GM19023 (cell line): ENCODE measurements around the gene NPTXR.
"Not testable (repeated sequence)": the region's sequence is repeated elsewhere in the genome, so short reads cannot be mapped to it uniquely, and the experiment has no call there.

Experiments
- ATAC-seq: cut with Tn5 transposase; IDR thresholded peaks from one replicate; pipeline ENCODE4 v1.9.1; 2021; ENCODE audit warnings: mild to moderate bottlenecking, moderate library complexity; ENCODE audit not compliant: unreplicated experiment

Gene NPTXR

DNA sequence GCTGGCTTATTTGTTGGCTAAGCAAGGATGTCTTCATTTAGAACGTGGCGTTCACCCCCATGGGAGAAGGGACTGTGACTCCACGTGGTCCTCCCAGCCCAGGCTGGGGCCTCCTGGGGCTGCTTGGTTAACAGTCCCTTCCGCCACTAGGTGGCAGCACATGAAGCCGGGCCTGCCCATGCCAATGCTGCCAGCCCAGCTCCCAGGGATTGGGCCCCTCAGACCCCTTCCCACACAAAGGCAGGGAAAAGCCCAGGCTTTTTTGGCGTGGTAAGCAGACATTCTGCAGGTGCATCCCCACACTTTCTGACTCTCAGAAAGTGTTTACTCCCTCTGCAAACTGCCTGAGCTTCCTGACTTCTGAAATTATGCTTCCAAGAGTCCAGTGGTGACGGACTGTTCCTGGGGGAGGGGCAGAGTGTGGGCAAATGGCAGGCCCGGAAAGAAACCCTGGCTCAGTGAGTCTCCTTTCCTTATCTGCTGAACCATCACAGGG lies 25.1 kb upstream of the NPTXR start:
- no peak for ATAC-seq

DNA sequence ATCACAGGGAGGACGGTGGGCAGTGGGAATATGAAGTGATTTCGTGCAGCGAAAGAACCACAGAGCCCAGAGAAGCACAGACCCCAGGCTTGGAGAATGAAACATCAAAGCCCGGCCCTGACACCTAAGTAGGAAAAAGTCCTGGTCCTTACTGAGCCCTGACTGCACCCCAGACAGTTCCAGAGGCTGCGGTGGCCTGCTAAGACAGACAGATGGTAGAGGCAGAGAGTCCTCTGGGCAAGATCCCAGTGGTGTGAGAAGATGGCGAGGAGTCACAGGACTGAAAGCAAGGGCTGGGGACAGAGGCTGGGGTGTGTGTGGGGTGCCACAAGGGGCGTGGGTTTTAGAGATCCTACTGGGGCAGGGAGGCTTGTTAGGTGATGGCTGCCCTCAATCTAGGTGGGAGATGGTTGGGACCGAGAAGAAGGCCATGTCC lies 24.5 kb upstream of the NPTXR start:
- no peak for ATAC-seq

DNA sequence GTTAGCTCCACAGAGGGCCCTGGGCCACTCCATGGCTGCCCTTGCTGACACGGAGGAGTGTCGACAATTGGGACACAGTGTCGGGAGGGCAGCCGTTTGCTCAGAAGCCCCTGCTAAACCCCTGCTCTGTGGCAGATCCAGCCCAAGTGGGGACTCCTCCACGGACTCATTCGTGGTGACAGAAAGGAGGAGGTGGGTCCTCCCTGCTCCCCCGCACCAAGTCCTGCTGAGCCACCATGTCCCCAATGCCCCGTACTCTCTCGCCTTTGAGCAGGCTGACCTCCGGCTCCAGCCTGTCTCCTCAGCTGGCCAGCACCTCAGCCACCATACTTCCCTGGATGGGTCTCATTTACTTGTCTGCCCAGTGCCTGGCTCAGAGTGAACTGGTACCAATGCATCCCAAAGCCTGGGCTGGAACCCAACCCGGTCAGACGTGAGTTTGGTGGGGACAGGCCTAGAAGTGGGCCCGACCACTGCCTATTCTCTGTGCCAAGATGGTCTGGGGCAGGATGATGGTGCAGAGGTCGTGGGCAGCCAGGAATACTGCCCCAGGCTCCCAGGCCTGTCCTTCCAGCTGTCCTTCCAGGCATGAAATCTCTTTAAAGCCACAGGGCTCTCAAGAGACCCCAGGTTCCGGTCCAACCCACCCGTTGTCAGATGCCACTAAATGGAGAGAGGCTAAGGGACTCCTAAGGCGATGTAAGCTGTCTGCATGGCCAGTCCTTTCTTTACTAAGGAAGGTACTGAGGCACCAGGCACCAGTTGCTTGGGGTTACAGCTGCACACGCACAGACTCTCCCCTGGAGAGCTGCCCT lies 23.9 kb upstream of the NPTXR start:
- no peak for ATAC-seq

DNA sequence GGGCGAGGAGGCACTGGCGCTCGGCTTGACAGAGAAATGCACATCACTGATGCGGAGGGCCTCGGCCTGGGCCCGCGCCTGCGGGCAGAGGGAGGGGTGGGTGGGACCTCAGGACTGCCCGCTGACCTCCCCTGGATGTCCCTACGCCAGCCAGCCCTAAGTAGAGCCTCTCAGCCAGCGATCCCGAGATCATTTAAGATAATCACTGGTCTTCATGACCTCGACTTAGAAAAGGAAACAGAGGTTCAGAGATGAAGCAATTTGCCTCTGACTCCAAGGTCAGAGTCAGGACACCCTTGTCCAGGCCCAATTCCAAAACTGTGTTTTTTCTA lies 23.3 kb upstream of the NPTXR start:
- ATAC-seq = no peak

DNA sequence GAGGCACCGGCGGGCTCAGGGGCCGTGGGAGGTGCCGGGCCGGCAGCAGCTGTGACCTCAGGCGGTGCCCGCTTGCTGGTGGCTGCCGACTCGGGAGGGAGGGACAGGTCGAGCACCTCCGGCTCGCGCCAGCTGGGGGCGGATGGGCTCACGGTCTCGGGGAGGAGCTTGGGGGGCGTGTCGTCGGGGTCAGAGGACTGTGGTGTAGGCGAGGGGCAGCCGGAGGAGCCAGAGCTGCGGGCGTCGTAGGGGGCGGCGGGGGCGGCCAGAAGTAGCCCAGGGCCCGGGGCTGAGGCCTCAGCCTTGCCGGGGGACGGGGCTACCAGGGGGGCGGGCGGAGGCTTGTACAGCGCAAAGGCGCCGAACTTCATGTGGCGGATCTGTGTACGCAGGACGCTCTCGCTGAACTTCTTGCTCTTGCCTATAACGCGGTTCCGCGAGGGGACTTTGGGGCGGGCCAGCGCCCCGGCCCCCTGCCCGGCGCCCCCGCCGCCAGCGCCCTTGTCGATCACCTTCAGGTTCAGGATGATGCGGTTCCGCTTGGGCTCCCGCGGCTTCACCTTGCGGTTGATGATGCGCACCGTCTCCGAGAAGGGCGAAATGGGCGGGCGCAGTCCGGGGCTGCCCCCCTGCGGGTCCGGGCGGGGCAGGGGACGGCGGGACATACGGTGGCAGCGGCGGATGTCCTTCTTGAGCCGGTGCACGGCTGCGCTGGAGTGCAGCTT lies 22.7 kb upstream of the NPTXR start:
- ATAC-seq = no peak

DNA sequence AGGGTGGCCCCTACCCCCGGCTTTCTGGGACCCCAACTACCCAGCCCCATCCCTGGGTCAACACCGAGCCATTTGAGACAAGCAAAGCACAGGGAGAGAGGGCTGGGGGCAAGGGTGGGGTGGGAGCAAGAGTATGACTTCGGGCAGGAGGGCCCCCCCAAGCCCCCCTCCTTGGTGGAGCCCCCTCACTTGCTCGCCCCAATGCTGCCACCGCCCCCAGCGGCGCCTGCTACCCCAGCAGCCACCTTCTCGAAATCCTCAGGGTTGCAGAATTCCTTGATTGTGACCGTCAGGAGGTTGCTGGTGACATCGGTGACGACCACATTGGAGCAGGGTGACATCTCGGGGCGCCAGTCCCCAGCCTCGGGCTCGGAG lies 22.2 kb upstream of the NPTXR start:
- no peak for ATAC-seq

DNA sequence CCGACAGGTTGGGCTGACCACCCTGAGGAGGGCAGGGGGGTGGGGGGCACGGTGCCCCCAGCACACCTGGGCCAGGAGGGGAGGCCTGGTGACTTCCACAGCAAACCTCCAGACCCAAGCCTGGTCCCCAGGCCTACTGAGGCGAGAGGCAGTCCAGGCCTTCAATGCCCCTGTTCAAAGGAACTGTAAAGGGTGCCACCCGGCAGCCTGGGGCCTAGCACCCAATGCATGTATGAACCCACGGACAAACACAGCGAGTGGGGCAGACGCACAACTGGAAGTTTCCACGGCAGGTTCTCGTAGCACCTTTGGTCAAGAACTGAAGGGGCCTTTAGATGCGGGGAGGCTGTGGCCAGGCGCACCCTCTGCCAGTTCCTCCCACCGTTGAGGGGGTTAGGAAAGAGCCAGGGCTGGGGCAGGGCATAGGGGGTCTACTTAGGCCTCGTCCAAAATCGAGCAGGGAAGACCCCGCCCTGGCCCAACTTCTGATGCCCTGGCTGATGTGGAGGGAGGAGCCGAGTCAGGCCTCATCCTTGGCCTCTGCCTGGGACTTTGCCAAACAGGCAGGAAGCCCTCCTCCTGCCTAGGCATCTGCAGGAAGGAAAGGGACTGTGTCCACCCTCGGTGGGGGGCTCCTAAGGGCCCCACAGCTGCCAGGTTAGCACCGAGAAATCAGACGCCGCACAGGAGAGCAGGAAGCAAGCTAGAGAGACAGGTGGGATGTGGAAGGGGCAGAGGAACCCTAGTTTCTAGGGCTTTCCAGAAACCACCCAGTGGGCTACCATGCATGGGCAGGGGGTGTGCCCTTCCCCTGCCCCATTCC lies 21.6 kb upstream of the NPTXR start:
- ATAC-seq = no peak

DNA sequence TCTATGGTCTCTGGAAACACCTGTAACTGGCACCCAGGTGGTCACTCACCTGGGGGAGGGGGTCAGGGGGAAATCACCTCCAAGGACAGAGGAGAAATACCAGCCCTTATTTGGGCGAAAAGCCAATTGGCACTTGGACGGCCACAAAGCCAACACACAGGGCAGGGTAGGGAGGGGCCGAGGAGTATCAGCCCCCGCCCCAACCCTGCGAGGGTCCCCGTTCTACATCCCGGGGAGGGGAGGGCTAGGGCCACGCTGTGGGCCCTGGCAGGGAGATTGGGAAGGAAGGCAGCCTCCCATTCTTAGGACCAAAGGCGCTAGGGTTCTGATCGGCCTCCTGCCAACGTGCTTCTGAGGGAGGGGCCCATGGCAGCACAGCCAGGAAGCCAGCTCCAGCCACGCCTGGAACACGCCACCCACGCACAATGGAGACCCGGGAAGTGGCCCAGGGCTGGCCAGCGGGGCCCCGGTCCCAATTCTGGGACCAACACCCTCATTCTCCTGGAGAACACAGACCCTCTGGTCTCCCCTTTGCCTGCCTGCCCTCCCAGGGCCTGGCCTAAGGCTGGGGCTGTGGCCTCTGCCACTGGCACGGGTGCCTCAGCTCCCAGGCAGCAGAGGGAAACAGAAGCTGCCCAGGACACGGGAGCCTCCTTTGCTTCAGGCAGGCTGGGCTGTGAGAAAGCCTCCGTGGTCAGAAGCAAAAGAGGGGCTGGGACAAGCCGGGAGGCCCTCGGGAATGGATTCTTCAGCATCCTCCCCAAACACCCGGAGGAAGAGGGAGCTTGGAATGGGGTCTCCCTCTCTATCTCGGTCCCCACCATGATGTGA lies 20.7 kb upstream of the NPTXR start:
- no peak for ATAC-seq

DNA sequence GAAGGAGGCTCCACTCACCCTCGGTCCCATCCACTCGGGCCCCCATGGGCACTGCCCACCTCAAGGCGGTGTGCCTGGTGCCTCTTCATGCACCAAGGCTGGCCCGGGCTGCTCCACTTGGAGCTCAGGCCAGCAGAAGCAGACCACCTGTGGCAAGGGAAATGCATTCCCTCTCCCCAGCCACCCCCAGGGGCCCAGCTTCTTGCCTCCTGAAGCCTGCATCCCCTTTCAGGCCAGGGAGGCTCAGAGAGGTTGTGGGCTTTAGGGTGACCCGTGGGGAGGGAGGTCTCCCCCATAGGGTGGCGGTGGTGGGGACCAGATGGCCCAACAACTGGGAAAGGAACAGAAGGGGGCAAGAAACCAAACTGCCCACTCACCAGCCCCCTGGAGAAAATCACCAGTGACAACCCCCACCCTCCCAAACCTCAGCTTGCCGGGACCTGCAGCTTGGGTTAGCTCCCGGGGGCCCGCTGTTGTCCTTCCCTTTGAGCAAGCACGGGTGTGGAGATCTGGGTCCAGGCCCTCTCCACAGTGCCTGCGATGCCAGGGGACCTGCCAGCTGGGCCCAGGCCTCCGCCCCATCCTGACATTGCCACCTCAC lies 19.8 kb upstream of the NPTXR start:
- ATAC-seq = no peak

DNA sequence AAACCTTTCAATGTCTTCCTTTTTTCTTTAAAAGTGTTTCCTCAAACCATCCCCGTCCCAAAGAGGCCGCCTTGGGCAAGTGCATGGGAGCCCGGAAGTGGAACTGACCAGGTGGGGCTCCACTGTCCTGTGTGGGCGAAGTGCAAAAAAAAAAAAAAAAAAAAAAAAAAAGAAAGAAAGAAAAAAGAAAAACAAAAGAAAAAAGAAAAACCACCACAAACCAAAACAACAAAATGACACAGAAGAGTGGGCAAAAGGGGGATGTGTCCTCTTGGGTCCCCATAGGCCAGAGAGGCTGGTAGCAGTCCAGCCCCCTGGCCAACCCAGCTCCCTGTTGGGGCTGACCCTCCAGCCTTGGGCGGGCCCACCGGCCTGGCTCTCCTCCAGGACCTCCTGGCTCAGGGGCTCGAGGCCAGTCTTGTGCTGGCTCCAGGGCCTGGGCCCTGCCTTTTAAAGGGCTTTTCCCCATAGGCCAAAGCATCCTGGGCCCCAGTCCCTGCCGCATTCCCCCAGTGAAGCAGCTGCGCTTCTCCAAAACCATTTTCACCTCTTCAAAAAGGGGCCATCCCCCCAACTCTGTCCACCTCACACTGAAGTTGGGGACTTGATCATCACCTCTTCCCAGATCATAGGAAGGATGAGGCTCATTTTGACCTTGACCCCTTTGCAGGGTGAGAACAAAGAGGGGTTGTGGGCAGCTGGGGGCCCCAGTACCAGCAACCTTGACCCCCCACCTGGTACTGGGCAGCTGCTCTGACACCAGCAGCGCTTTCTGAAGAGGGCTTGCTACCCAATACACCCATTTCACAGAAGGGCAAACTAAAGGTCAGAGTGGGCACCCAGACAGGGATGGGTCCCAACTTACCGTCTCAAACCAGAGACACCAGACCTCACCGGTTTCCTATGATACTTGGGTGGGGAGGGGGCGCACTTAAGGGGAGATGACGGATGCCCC lies 18.8 kb upstream of the NPTXR start:
- ATAC-seq = no peak

DNA sequence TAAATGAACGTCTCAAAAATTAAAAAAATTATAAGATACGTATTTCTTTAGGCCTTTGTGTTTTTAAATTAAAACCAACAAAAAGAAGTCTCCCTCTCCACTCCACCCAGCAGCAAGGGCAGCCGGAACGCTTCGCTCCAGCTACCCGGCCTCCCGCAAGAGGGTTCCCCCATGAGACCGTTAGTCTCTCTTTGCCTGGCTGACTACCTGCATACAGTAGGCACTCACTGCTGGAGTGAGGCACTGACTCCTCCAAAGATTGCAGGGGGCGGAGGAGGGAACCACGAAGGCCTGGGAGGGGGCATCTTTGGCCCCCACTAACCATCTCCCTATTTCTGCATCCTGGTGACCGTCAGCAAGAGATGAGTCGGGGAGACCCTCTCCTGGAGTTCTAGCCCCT lies 18.1 kb upstream of the NPTXR start:
- ATAC-seq = no peak

DNA sequence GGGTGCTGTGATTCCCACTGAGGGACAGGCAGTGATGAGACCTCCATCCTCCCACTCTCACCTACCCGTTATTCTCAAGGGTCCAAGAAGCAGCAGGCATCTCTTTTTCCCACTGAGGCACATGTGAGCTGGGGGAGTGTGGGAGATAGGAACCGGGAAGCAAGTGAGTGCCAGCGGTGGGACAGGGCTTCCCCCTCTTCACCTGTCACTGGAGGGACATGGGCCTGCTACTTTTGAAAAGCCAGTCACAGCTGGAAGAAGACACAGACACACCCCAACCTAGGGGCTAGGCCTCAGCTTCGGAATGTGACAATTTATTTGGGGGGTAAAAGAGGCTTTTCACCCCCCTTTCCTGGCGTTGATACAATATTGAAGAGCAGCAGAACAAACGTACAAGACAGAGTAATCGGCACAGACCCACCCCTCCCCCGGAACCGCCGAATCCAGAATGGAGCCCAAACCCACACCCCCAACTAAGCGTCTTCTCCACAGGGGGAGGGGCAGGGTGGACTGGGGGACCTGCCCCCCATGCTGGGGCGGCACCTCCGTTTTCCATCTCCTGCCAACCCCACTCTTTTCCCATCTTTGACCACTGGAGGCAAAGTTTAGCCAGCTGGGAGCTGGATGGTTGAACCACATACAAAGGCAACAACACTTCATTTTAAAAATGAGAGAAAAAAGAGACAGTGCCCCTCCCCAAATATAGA lies 17.5 kb upstream of the NPTXR start:
- no peak for ATAC-seq

DNA sequence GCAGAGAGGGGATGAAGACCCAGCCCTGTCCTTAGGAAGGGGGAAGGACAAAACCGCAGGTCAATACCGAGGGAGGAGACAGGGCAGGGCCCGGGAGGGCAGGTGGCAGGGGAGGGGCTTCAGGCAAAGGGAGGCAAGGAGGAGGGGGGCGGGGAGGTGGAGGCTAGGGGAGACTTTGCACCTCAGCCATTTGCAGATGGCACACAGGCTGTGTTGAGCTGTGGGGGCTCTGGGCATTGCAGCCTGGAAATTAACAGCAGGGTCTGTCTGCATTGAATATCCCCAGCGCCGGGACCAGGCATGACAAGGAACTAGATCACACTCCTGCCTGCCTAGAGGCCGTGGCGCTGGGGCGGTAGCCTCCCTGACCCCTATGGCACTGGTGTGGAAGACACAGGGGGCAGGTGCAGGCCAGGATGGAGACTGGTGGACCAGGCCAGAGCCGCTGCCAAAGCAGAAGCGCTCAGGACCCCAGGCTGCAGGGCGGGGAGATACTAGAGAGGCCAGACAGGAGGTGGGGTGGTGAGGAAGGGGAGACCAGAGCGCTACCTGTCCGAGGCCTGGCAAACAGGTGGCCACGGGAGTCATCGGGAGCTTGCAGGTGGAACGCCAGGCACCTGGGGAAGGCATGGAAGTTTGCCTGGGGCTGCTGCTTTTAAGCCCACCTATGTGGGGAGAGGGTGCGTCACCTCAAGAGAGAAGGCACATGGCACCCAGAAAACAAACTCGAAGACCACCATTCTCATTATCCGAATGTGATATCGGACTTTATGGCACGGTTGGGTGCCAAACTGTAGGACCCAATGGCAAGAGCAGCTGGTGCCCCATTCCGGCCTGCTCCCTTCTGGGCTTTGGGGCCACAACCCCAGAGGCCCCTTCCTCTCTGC lies 16.7 kb upstream of the NPTXR start:
- ATAC-seq = no peak

DNA sequence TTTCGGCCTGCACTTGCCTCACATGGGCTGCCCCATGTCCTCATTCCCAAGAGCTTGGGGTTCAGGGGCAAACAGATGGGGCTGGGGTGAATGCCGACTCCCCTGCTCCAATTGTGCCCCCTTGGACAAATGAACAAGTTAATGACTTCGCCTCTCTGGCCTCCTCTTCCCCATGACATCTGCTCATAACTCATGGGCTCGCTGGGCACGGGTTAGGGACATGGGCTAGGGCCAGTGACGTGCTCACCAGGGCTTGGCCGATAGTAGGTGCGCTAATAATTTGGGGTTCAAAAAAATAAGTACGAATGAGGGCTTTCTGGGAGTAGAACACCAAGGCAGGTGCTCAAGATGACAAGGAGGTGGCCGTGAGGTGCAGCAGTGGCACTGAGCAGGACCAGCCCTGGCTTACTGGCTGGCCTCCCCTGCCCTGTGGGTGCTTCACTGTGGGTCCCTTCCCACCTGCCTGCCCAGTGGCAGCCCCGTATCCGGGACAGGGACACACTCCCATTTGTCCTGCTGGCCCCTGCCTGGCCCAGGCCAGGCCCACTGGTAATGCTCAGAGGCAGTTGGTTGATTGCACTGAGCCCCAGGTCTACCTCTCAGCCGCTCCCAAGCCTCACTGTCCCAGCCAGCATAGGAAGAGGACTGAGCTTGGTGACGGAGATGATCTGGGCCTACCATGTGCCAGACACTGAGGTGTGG lies 15.9 kb upstream of the NPTXR start:
- no peak for ATAC-seq

DNA sequence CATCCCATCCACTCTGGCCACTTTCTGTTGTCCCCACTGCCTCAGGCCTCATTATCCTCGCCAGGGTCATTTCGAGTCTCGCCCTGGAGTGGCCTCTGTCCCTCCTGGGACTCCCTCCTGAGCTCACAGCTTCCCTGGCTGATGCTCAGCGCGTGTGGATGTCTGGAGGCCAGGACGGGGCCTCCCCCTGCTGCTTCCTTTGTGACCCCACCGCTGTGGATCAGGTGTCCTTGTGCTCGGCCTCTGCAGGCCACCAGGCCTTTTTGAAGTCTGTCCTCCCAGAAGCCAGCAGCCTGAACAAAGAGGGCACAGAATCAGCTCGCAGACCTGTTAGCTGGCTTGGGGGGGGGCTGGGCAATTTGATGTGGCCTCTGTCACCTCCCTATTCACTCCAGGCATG lies 14.7 kb upstream of the NPTXR start:
- no peak for ATAC-seq

DNA sequence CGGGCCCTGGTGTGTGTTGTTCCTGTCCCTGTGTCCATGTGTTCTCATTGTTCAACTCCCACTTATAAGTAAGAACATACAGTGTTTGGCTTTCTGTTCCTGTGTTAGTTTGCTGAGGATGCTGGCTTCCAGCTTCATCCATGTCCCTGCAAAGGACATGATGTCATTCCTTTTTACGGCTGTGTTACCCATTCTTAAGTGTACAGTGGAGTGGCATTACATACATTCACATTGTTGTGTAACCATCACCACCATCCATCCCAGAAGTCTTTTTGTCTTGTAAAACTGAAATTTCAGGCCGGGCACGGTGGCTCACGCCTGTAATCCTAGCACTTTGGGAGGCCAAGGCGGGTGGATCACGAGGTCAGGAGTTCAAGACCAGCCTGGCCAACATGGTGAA lies 10.6 kb upstream of the NPTXR start:
- not testable (repeated sequence) for ATAC-seq

DNA sequence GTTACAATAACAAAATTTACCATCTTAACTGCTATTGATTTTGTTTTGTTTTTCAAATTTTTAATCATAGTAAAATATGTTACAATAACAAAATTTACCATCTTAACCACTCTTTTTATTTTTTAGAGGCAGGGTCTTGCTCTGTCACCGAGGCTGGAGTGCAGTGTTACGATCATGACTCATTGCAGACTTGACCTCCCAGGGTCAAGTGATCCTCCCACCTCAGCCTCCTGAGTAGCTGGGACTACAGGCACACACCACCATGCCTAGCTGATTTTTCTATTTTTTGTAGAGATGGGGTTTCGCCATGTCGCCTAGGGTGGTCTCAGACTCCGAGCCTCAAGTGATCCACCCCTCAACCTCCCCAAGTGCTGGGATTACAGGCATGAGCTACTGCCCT lies 10.1 kb upstream of the NPTXR start:
- ATAC-seq = not testable (repeated sequence)
